Cardiac fibroblast (primary cell): Measurements from ENCODE around the gene MXI1.

Experiments
- DNase-seq, 2 donors: peaks; one replicate each; pipeline versions ENCODE4 v3.0.0 to v3.0.0-alpha.2; 2010; ENCODE audit warnings: low read depth in 2 of 2
- H3K4me3 ChIP-seq, 2 donors: replicated peaks in 1 of 2; 1 replicate in 1 of 2; 2 replicates in 1 of 2; pipeline ENCODE4 v1.5.1; 2011; ENCODE audit warnings: low read depth in 2 of 2, low read length in 2 of 2, mild to moderate bottlenecking in 2 of 2, moderate library complexity in 1 of 2
- CTCF ChIP-seq: IDR thresholded peaks from one replicate; pipeline ENCODE4 v1.5.1; 2011; ENCODE audit warnings: low read depth, mild to moderate bottlenecking, low read length, inconsistent platforms

The MXI1 gene

GRCh38 chr10:110171032-110171431 lies 36.4 kb upstream of the MXI1 start:
- no peak for TF ChIP-seq CTCF
- DNase-seq: no peak

GRCh38 chr10:110172155-110172554 lies 35.2 kb upstream of the MXI1 start:
- H3K4me3 ChIP-seq: no peak overlapping the region
- TF ChIP-seq CTCF: no peak
- no peak for DNase-seq

More at GRCh38 chr10:110171032-110171431, 36.4 kb upstream of the MXI1 start:
- H3K4me3 ChIP-seq: no peak overlapping the region

GRCh38 chr10:110174201-110174600 lies 33.2 kb upstream of the MXI1 start:
- no peak for DNase-seq
- no peak for TF ChIP-seq CTCF
- H3K4me3 ChIP-seq: no peak overlapping the region

- H3K4me3 ChIP-seq: no peak overlapping the region
- no peak for TF ChIP-seq CTCF
- DNase-seq: no peak
Measured at GRCh38 chr10:110174816-110175215, 32.6 kb upstream of the MXI1 start.

- DNase-seq: peak; percentile 39 to 41
- H3K4me3 ChIP-seq: no peak overlapping the region
- no peak for TF ChIP-seq CTCF
Measured at GRCh38 chr10:110175406-110175805, 32.0 kb upstream of the MXI1 start.

GRCh38 chr10:110176141-110177030 lies 31.0 kb upstream of the MXI1 start:
- no peak for TF ChIP-seq CTCF
- DNase-seq: no peak
- no peak overlapping the region for H3K4me3 ChIP-seq
